ENCODE results near the gene PISD. TPM values are rescaled to one million over a fixed set of nuclear protein-coding genes. Genes with fewer than 3 reads are reported as not detected.

The PISD gene
- total and polyA plus RNA-seq, 10 donors: 27.6 to 108 (median 65.0) TPM

DNA sequence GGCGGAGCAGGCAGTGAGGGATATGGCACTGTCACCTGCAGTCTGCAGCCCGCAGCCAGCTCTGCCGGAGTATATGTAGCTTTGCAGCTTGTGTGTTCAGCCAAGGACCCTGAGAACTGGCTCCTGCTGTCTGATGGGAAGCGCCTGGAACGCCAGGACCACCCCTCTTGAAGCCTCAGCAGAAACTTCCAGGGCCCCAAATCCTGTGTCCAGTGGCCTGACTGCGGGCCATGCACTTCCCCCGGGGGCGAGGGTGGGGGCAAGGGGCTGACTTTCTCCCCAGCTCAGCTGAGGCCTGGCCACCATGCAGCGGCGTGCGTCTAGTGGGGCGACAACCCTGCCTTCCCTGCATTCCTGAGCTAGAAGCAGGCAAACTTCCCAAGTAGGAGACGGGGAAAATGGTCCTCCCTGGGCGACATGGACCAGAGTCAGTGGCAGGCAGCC is 32.3 kb downstream of the PISD start:
- H3K27ac ChIP-seq: peak overlapping the region; percentile 86 to 97 (median 94)
- TF ChIP-seq, protein P1, sequence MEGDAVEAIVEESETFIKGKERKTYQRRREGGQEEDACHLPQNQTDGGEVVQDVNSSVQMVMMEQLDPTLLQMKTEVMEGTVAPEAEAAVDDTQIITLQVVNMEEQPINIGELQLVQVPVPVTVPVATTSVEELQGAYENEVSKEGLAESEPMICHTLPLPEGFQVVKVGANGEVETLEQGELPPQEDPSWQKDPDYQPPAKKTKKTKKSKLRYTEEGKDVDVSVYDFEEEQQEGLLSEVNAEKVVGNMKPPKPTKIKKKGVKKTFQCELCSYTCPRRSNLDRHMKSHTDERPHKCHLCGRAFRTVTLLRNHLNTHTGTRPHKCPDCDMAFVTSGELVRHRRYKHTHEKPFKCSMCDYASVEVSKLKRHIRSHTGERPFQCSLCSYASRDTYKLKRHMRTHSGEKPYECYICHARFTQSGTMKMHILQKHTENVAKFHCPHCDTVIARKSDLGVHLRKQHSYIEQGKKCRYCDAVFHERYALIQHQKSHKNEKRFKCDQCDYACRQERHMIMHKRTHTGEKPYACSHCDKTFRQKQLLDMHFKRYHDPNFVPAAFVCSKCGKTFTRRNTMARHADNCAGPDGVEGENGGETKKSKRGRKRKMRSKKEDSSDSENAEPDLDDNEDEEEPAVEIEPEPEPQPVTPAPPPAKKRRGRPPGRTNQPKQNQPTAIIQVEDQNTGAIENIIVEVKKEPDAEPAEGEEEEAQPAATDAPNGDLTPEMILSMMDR (IDR thresholded peaks at IDR 0.05 in 8 of 11, conservative IDR thresholded peaks at IDR 0.05 in 3 of 11): no peak
- TF ChIP-seq POLR2A (IDR thresholded peaks at IDR 0.05): no peak
- peak; percentile 86 for DNase-seq
- H3K36me3 ChIP-seq: peaks cover 0 to 69% (median 5%) of the 10 kb centered on the region in 6 donors
- H3K4me3 ChIP-seq: peak overlapping the region; percentile 34 to 78 (median 67)
- H3K4me1 ChIP-seq: peaks cover 42 to 100% (median 82%) of the 10 kb centered on the region in 6 donors
- no peaks in the 10 kb centered on the region for H3K27me3 ChIP-seq (replicated peaks in 1 of 7)
- WGBS, 5 donors: 33 to 75% (median 39%) methylated on average over 5 to 14 of the region's 14 CpGs
- no peaks in the 10 kb centered on the region for H3K9me3 ChIP-seq
- intact Hi-C loops (cut with DNase I; ENCODE audit: low total_unique reads): loop anchor here (10.0 kb wide), 2 partner anchors 135 to 285 kb away; partner anchors contain the start of genes PATZ1 and SFI1

DNA sequence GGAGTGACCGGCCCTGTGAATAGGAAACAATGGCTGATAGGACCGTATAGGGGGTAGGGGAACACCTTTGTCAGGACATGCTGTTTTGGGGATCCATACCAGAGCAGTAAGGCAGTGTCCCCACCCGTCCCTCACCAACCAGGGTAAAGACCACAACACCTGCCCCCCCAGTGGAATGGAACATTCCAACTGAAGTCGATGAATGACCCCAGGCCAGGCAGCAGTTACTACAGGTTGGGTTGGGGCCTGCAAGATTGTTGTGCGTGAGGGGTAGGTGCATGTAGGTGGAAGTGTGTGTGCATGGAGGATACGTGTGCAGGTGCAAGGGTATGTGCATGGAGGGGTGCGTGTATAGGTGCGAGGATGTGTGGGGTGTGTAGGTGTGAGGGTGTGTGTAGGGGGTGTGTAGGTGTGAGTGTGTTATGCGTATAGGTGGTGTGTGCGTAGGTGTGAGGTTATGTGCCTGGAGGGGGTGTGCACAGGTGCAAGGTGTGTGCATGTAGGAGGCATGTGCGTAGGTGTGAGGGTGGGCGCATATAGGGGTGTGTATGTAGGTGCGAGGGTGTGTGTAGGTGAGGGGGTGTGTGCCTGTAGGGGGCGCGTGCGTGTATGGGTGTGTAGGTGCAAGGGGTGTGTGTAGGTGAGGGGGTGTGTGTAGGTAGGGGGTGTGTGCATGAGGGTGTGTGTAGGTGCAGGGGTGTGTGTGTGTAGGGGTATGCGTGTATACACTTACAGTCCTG is 32.9 kb downstream of the PISD start:
- DNase-seq: peak; percentile 79

DNA sequence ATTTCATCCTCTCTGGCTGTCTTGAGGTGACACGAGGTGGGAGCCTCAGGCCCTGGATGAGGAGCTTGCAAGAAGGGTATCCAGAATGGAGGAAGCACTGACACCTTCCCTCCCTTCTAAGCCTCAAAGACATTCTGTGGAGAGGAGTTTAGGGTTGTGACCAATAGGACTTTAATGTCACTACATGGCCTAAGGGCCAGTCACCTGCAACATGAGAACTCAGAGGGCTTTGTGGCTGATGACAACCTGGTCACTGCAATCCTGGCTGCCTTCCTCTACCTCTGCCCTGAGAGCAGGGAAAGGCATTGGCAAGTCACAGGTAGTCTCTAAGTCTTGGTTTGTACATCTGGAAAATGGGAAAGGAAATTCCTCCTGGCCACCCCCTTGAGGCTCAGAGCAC is 33.7 kb downstream of the PISD start:
- Histone ChIP-seq H3K27ac (peak overlapping the region; percentile 8 to 97 (median 88)), H3K4me3 (no peak overlapping the region), H3K36me3 (peaks cover 0 to 80% (median 12%) of the 10 kb centered on the region in 6 donors), H3K9me3 (no peaks in the 10 kb centered on the region), H3K4me1 (peaks cover 41 to 100% (median 82%) of the 10 kb centered on the region in 6 donors), H3K27me3 (replicated peaks in 1 of 7) (no peaks in the 10 kb centered on the region)
- intact Hi-C loops (cut with DNase I; ENCODE audit: low total_unique reads): no loop called here
- TF ChIP-seq POLR2A (IDR thresholded peaks at IDR 0.05) (no peak), POLR2AphosphoS5 (IDR thresholded peaks at IDR 0.05) (no peak)
- TF ChIP-seq, protein P1 (IDR thresholded peaks at IDR 0.05 in 8 of 11, conservative IDR thresholded peaks at IDR 0.05 in 3 of 11): no peak
- no peak for DNase-seq
- WGBS, 5 donors: 67 to 82% (median 78%) methylated on average over 1 of the region's 1 CpG

More for the DNA sequence above, 32.9 kb downstream of the PISD start:
- Histone ChIP-seq H3K27me3 (replicated peaks in 1 of 7) (no peaks in the 10 kb centered on the region), H3K36me3 (peaks cover 0 to 74% (median 6%) of the 10 kb centered on the region in 6 donors), H3K9me3 (no peaks in the 10 kb centered on the region), H3K27ac (peak overlapping the region in 6 of 8 donors; percentile 94 to 97 (median 95)), H3K4me3 (peak overlapping the region in 5 of 8 donors; percentile 62 to 78 (median 72)), H3K4me1 (peaks cover 44 to 100% (median 82%) of the 10 kb centered on the region in 6 donors)
- intact Hi-C loops (cut with DNase I; ENCODE audit: low total_unique reads): no loop called here
- no peak for TF ChIP-seq POLR2A (IDR thresholded peaks at IDR 0.05)
- TF ChIP-seq, protein P1 (IDR thresholded peaks at IDR 0.05 in 8 of 11, conservative IDR thresholded peaks at IDR 0.05 in 3 of 11): peak in 1 of 11 experiments; percentile 16
- WGBS, 5 donors: 73 to 81% (median 76%) methylated on average over 17 of the region's 17 CpGs

DNA sequence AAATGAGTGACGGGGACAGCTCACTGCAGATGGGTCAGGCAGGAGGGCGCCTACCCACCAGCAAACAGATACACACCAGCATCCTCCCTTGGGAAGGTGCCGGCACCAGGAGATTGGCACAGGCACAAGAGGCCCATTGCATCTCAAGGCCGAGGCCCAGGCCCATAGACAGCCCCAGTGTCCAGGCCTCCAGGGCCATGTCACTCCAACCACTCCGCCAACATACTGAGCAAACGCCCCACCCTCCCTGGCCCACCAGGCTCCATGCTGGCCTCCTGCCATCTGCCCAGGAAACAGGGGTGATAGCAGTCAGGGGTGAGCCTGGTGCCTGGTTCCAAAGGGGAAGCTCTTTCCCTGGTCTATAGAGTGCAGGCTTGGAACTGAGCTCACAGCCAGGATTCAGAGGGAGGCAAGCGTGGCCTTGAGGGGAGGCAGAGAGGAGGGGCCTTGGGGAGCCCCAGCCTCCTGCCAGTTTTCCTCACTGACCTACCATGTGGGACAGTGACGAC is 34.7 kb downstream of the PISD start:
- peak overlapping the region; percentile 8 to 97 (median 88) for H3K27ac ChIP-seq
- H3K27me3 ChIP-seq (replicated peaks in 1 of 7): no peaks in the 10 kb centered on the region
- TF ChIP-seq POLR2A (IDR thresholded peaks at IDR 0.05): no peak
- TF ChIP-seq, protein P1 (IDR thresholded peaks at IDR 0.05 in 8 of 11, conservative IDR thresholded peaks at IDR 0.05 in 3 of 11): no peak
- peak; percentile 78 to 83 (median 82) for TF ChIP-seq POLR2AphosphoS5 (IDR thresholded peaks at IDR 0.05)
- intact Hi-C loops (cut with DNase I; ENCODE audit: low total_unique reads): no loop called here
- peaks cover 41 to 100% (median 85%) of the 10 kb centered on the region in 6 donors for H3K4me1 ChIP-seq
- H3K4me3 ChIP-seq: no peak overlapping the region
- peak; percentile 87 for DNase-seq
- peaks cover 0 to 80% (median 22%) of the 10 kb centered on the region in 6 donors for H3K36me3 ChIP-seq
- H3K9me3 ChIP-seq: no peaks in the 10 kb centered on the region
- 64 to 77% (median 74%) methylated on average over 2 to 8 of the region's 8 CpGs for WGBS, 5 donors
